HG03432 (cell line): ENCODE data around the gene CEP72.
"Not testable (repeated sequence)": the region's sequence is repeated elsewhere in the genome, so short reads cannot be mapped to it uniquely, and the experiment has no call there.

ENCODE experiments used
- ATAC-seq: cut with Tn5 transposase; IDR thresholded peaks from one replicate; pipeline ENCODE4 v1.9.1; 2021; ENCODE audit warnings: mild to moderate bottlenecking, moderate library complexity; ENCODE audit not compliant: unreplicated experiment

The CEP72 gene

DNA sequence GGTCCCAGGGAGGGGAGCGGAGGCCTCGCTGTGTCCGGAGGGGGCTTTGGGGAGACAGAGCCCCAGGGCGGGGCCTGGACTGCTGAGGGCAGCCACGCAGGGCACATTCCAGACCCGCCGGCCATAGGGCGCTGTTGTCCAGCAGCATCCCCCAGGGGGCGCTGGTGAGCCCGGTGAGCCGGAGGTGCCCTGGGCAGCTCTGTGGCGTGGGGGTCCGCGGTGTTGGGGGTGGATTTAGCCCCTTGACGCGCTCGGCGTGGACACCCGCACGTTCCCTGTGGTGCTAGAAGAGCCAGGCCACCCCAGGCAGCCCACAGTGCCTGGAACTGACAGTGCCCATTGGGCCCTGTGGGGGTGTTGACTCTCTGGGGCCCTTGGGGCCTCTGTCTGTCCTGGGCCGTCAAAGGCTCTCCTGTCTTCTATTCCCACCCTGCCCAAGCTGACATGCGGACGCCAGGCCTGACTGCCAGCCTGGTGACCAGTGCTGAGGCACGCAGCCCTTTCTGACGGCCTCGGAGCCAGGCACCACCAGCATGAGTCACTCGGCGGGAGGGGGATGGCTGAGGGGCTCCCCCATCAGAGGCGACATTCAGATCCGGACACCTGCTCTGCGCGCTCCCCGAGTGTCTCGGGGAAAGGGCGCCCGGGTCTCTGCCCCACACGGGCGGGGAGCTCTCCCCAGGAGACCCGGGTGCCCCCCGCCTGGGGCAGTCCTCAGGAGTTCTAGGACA lies 57.1 kb downstream of the CEP72 start:
- ATAC-seq, result no peak

DNA sequence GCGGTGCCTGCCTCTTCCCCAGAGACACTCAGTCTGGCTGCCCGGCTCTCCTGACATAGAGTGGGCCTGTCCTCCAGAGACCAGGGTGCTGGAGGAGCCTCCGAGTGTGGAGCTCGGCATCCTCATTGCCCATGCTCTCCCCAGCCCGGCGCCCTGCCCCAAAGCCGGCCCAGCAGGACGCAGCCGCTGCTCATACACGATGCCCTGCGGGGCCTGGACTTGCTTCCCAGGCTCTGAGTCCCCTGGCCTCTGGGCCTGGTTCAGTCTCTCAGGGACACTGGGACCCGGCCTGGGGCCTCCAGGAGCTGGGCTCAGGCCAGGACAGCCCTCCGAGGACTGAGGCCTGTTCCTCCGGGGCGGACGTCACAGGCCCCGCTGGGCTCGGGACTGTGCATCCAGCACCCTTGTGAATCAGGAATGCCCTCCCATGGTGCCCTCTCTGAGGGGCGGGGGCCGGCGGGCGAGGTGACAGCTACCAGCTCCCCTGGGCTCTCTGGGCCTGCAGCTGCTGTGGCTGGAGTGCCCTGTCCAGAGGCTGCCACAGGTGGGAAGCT lies 57.8 kb downstream of the CEP72 start:
- ATAC-seq, result no peak

DNA sequence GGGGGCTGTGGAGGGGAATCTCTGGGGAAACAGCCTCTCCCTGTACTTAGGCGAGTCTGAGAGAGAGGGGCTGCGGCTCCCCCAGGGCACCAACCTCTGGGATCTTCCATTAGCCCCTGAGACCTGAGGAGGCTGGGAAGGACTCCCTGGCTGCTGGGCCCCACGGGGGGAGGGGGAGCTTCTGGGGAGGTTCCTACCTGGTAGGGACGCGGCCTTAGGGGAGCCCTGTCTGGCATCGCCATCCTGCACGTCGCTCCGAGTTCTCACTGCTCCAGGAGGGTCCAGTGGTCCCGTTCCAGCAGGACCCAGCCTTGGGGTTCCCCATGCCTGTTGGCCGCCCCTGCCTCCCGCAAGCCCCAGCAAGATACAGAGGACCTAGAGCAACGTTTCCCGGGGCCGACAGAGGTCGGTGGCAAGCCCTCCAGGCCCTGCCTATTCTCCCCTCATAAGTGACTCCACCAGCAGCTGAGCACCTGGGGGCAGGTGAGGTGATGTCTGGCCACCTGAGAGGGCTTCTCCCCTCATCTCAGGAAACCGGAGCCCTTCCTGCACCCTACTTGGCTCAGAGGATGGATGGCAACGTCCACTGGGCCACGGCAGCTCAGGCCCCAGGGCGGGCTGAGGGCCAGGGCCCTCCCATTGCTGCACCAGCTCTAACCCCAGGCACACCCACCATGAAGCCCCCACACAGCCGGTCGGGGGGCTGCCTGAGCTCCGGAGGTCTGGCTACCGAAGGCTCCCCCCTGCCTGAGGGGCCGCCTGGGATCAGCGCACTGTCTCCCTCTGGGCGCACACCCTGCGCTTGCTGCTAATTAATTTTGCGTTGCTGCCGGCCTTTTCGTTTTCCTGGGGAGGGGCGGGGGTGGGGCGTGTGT lies 58.5 kb downstream of the CEP72 start:
- no peak for ATAC-seq

DNA sequence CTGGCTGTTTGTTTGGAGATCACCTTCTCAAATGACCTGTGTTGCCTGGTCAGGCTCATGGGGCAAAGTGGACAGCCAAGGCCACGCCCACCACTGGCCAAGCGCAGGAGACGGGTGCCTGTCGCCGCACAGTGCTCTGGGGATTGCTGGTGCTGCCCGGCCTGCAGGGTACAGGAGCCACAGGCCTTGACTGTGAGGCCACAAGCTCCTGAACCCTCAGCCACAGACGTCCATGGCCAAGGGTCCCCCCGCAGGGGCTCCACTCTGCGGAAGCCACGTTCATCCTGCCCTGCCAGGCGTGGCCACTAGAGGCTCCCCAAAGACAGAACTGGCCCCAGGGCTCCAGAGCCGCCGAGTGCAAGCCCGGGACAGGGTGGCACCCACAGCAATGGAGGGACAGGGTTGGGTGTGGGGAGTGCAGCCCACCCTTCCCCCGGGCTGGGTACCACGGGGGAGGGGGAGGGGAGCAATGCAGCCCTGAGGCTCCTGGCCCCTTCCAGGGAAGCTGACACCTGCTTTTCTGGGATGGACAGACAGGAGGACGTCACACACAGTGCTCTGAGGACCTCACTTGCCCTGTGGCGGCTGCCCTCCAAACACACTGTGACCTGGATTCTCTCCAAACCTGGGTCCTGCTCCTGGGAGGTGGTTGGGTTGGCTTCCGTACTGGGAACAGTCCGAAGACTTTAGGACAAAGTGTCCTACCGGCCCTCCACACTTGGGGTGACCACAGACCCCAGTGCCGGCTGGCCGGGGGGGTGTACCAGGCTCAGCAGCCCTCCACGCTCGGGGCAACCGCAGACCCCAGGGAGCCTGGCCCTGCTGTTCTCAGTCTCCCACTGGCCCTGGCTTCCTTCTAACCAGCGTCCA lies 59.6 kb downstream of the CEP72 start:
- ATAC-seq, result peak; percentile 68

DNA sequence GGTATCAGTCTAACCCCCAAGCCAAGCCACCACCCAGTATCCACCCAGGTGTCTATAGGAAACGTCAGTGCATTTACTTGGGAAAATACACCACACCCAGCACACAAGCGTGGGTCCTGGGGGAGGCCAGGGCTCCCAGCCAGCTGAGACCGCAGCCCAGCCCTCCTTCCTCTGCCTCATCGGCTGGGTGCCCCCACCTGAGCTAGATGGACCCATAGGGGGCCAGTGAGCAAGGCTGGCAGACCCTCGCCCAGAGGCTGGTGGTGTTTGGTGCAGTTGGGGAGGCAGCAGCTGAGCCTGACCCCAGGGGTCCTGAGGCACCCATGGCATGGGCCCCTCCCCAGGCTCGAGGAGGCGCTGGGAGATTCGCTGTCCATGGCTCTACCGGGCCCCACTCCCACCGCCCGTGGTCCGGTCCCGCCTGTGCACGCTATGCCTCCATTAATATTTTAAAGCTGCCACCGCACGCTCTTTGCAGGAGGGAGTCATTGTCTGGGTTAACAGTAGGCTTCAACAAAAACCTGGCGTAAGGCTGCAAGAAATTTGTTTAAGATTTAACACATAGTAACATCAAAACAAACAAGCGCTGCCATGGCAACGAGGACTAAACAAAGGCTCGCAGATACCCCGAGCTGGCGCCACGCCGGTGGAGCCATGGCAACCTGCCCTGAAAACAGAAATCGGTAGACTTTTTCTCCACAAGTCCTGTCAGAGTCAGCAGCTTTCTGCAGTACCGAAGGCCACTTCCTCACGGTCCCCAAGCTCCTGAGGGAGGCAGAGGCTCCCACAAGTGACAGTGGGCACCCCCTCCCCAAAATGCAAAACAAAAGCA lies 60.4 kb downstream of the CEP72 start:
- ATAC-seq, result no peak

DNA sequence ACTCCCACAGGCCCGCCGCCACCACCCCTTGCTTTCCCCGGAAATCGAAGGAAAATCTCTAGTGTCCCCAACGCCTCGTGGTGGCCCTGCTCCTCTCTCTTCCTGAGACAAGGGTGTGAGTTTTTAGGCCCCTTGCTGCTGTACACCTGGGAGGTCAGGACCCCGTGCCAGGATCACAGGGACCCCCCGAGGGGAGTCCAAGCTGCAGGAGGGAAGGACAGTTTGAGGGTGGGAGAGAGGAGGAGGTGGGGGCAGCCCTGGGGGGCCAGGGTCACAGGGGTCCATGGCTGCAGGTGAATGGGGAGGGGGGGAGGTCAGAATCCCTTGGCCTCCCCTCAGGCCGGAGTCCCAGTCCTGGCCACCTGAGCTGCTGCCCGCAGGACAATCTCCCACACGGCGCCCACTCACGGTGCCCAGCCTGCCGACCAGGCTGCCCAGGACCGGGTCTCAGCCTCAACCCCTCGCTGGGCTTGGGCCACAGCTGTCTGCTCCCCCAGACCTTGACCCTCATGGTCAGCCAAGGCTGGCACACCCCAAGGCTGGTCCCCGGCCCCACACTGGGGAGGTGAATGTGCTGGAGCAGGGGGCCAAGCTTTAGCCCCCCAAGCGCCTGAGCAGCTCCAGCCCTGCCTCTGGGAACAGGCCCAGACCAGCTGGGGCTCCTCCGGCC lies 61.2 kb downstream of the CEP72 start:
- ATAC-seq, result no peak

DNA sequence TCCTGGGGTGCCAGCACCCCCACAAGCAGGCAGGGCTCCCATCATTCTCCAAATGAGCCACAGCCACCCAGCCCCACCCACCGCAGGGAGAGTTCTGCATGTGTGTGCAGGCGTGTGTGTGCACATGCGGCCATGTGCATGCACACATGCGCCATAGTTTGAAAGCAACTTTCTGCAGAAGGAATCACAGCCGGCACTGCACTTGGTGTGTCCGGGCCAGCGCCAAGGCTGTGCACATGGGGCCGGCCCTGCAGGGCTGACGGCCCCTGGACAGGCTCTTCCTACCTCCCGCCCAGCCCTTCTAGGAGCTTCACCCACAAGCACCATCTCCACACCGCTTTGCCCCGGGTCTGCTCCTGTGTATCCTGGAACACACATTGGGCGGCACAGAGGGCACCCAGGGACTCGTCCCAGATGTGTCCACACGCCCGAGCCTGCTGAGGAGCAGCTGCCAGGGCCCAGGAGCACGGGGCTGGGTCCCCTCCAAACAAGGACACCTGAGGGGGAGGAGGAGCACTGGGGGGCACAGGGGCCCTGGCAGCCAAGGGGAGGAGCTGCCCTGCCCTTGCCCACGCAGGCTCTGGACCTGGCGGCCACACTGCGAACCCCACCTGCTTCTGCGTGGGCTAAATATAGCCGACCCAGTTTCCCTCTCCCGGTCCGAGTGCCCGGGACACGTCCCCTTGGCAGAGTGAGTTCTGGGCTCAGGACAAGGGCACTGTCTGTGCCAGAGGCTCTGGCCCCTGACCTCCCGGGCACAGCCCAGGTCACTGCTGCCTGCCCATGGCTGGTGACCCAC lies 61.9 kb downstream of the CEP72 start:
- no peak for ATAC-seq

DNA sequence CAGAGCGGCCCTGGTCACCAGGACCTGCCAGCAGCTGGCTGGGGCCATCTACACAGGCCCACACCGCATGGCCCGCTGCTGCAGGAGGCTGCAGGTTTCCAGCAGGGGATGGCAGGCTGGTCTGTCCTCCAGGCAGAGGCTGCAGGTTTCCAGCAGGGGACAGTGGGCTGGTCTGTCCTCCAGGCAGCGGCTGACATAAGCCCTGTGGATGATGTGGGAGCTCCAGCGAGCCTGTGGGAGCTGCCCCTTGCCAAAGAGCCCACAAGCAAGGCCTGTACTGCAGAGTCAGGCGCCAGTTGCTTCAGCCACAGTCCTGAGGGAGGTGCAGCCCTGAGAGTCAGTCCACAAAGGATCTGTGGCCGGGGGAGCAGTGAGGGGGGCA lies 62.5 kb downstream of the CEP72 start:
- no peak for ATAC-seq

DNA sequence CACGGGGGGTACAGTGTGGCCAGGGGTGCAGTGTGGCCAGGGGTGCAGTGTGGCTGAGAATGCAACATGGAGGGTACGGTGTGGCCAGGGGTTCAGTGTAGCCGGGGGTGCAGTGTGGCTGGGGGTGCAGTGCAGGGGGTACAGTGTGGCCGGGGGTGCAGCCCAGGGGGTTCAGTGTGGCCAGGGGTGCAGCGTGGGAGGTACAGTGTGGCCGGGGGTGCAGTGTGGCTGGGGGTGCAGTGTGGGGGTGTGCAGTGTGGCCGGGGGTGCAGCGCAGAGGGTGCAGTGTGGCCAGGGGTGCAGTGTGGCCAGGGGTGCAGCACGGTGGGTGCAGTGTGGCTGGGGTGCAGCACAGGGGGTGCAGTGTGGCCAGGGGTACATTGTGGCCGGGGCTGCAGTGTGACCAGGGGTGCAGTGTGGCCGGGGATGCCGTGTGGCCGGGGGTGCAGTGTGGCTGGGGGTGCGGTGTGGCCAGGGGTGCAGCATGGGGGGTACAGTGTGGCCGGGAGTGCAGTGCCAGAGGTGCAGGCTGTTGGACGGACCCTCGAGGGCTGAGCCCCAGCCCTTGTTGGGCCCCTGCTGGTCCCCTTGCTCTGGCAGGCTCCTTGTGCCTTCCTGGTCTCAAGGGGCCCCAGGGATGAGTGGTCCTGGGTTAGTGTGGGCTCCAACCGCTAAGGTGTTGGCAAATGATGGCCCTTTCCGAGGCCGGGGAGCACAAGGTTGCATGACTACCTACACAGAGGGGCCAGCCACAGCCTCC lies 63.2 kb downstream of the CEP72 start:
- no peak for ATAC-seq

DNA sequence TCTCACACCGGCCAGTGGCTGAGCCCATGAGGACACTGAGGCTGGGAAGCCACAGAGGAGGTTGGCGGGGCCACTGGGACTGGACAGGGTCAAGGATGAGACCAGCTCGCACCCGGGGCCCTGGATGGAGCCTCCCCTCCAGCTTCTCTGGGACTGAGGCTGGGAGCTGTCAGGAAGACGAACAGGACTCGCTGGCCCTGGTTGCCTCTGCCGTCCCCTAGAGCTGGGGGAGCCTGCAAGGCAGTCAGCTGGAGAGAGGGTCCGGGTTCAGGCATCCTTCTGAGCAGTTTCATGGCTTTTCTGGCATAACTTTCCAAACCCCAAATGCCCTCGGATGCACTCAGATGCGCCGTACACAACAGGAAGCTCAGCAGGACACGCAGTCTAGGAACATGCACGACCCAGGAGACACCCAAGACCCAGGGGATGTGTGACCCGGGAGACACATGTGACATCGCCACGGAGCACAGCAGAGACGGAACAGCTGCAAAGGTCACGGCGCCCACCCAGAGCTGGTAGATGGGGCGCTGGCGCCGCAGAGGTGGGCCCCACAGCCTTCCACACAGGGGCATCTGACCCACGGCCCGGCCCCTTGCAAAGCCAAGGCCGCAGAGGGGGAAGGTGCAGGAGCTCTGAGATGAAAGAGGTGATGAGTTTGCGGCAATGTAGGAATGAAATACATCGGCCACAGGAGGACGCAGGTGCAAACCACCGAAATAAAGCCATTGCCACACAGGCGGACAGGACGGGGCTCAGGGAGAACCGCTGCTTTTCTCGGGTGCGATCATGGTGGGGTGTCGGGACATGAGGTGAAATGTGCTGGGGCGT lies 63.9 kb downstream of the CEP72 start:
- ATAC-seq, result no peak

DNA sequence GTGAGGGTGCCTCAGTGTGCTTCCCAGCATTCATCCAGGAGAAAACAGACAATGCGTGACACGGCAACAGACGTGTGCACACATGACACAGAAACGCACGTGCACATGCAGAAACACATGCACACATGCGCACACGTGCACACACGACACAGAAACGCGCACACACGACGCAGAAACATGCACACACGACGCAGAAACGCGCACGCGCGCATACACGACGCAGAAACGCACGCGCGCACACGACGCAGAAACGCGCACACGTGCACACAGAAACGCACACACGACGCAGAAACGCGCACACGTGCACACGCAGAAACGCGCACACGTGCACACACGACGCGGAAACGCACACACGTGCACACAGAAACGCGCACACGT lies 64.5 kb downstream of the CEP72 start:
- no peak for ATAC-seq

DNA sequence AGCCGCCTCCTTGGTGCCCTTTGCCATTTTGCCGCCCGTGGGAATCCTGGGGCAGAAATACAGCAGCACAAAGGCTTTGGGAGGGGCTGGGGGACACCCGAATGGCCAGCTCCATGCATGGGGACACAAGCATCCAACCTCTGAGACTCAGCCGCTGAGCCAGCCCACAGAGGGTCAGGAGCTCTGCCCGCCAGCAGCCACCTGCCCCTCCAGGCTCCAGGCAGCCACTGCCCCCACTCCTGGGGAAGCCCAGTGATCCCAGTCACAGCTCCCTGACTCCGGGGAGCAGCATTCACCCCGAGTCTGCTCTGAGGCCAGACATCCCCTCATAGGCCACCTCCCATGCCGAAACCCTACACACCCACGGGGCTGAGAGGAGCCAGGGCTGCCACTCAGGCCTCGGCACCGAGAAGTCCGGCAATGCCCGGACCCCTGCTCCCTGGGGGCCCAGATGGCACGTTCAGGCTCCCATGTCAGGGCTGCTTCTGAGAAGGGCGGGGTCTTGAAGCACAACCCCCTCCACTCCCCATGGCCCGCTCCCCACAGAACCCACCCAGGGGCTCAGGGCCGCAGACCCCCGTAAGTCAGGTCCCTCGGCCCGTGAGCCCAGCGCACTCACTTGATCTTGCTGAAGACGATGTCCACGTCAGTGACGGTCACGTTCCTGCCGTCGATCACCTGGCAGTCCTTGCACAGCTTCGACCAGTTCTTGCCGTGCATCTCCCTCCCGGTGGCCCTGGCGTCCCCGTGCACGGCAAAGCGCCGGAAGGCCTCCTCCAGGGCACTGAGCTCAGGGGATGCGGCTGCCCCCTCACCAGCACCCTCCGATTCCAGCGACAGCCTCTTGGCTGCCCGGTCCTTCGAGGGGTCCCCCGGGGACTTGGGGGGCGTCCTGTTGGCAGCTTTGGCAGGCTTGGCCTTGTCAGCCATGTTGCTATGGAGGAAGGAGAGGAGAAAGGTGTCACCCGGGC lies 65.3 kb downstream of the CEP72 start:
- no peak for ATAC-seq

DNA sequence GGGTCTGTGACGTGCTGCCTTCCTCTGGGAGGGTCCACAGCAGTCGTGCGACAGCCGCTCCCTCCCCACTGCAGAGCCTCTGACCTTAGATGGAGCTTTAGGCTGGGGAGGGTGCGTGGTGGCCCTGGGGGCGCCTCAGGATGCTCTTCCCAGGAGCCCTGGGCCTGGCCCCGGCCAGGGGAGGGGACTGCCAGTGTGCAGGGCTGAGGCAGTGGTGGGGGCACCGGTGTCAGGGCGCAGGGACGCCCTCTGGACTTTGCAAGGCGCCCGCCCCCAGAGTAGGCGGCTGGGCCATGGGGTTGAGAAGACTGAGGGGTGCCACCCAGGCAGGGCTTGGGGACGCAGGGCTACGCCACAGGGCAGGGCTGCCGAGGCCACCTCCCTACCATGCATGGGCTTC lies 66.4 kb downstream of the CEP72 start:
- not testable (repeated sequence) for ATAC-seq

DNA sequence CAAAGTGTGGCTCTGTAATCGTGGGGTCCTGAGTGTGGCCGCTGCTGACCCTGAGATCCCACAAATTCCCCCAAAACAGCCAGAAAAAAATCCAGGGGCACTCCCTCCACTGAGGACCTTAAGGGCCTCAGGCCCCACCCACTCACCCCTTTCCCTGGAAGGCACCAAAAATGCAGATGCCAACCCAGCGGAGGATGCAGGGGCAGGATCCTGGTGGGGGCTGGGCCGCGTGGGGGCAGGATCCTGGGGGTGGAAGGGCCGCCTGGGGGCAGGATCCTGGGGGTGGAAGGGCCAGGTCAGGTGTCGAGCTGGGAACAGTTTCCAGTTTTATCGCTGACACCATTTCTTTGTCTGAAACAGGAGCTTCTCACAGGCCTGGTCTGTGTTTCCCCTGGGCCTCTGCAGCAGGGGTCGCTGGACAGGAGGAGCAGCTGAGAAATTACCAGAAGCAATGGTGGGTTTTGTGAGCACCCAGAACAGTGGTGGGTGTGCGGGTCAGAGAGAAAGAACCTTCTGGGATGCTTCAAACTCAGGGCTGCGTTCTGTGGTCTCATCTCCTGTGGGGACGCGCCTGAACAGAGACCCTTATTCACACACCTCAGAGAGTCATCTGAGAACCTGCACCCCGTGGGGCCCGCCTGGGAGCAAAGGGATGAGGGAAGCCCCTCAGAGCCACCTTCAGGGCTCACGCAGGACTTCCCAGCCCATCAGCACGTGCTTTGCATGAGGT lies 67.2 kb downstream of the CEP72 start:
- ATAC-seq, result not testable (repeated sequence)

DNA sequence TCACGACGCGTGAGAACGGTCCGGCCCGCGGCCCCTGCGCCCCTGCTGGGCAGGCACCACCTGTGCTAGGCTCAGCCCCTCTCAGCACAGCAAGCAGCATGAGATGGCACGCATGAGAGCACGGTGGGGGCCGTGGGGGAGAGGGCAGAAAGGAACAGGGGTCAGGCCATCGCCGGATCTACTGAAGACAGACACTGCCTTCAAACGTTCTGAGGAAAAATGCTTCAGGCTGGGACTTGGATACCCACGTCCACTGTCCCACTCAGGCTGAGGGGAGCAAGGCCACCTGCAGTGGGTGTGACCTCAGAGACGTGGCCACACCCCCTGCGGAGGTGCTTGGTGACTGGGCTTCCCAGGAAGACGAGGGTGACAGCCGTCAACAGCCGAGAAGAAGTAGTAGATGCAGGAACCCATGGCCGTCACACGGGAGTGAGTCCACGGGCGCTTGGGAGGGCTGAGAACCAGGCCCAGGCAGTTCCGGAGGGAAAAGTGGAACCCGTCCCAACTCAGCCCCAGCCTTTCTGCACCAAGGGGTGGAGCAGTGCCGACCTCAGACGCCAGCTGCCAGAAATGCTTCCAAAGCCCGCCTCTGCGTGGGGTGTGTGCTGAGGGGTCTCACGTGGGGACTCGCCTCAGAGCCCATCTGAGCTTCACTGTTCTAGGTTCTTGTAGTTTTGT lies 68.1 kb downstream of the CEP72 start:
- not testable (repeated sequence) for ATAC-seq
